ENCODE data around the gene DGKD.
"Not testable (repeated sequence)": the region's sequence is repeated elsewhere in the genome, so short reads cannot be mapped to it uniquely, and the experiment has no call there.

Gene DGKD

GRCh38 chr2:233328922-233329321 lies 25.4 kb upstream of the DGKD start:
- TF ChIP-seq CTCF (IDR thresholded peaks at IDR 0.05; ENCODE audit: extremely low read depth, missing control alignments), result no peak
- no peak for DNase-seq (ENCODE audit: low spot score)

- no peak for TF ChIP-seq CTCF (IDR thresholded peaks at IDR 0.05; ENCODE audit: extremely low read depth, missing control alignments)
- DNase-seq (ENCODE audit: low spot score), result no peak
These were observed 24.7 kb upstream of the DGKD start for GRCh38 chr2:233329489-233330135.

GRCh38 chr2:233331536-233331935 lies 22.8 kb upstream of the DGKD start:
- DNase-seq (ENCODE audit: low spot score), result peak; percentile 65

GRCh38 chr2:233332125-233332524 lies 22.2 kb upstream of the DGKD start:
- no peak for TF ChIP-seq CTCF (IDR thresholded peaks at IDR 0.05; ENCODE audit: extremely low read depth, missing control alignments)
- no peak for DNase-seq (ENCODE audit: low spot score)

More at GRCh38 chr2:233331536-233331935, 22.8 kb upstream of the DGKD start:
- TF ChIP-seq CTCF (IDR thresholded peaks at IDR 0.05; ENCODE audit: extremely low read depth, missing control alignments), result no peak

GRCh38 chr2:233334915-233335314 lies 19.4 kb upstream of the DGKD start:
- DNase-seq (ENCODE audit: low spot score), result no peak
- no peak for TF ChIP-seq CTCF (IDR thresholded peaks at IDR 0.05; ENCODE audit: extremely low read depth, missing control alignments)

GRCh38 chr2:233336091-233336490 lies 18.2 kb upstream of the DGKD start:
- DNase-seq (ENCODE audit: low spot score), result not testable (repeated sequence)

- no peak for DNase-seq (ENCODE audit: low spot score)
These were observed 17.8 kb upstream of the DGKD start for GRCh38 chr2:233336541-233336940.

More at GRCh38 chr2:233336541-233336940, 17.8 kb upstream of the DGKD start:
- no peak for TF ChIP-seq CTCF (IDR thresholded peaks at IDR 0.05; ENCODE audit: extremely low read depth, missing control alignments)

All from GM20000 (cell line).